HEK293 (cell line): Measurements from ENCODE around the gene PPM1G.

Experiments
- BCL11B ChIP-seq: fragments of 450-650 bp; formaldehyde crosslinking; IDR thresholded peaks from 2 replicates; pipeline ENCODE4 v1.5.1; 2016; ENCODE audit warnings: low read depth, missing biosample characterization, missing genetic modification characterization
- HIC1 ChIP-seq: fragments of 450-650 bp; formaldehyde crosslinking; IDR thresholded peaks from 2 replicates; pipeline ENCODE4 v1.5.1; 2016; ENCODE audit warnings: missing biosample characterization, missing genetic modification characterization
- IKZF3 ChIP-seq: fragments of 450-650 bp; IDR thresholded peaks from 2 replicates; pipeline ENCODE4 v1.5.0; 2018; ENCODE audit warnings: missing biosample characterization, mild to moderate bottlenecking, missing genetic modification characterization, moderate library complexity
- KLF8 ChIP-seq: fragments of 450-650 bp; formaldehyde crosslinking; IDR thresholded peaks from 2 replicates; pipeline ENCODE4 v1.5.1; 2016; ENCODE audit warnings: missing biosample characterization, missing genetic modification characterization
- OSR2 ChIP-seq: fragments of 450-650 bp; formaldehyde crosslinking; IDR thresholded peaks from 2 replicates; pipeline ENCODE4 v1.5.1; 2016; ENCODE audit warnings: missing biosample characterization, missing genetic modification characterization
- REPIN1 ChIP-seq: fragments of 450-650 bp; formaldehyde crosslinking; IDR thresholded peaks from 2 replicates; pipeline ENCODE4 v1.5.1; 2017; ENCODE audit warnings: missing biosample characterization, missing genetic modification characterization, low read depth
- TCF7L2 ChIP-seq: IDR thresholded peaks from 2 replicates; pipeline ENCODE4 v1.6.1; 2011; ENCODE audit warnings: low read depth, mild to moderate bottlenecking, inconsistent platforms, low read length, moderate library complexity, borderline replicate concordance
- ZFHX2 ChIP-seq: fragments of 450-650 bp; formaldehyde crosslinking; conservative IDR thresholded peaks from 2 replicates; pipeline ENCODE4 v1.5.1; 2016; ENCODE audit warnings: missing biosample characterization, missing genetic modification characterization
- ZFP37 ChIP-seq: fragments of 450-650 bp; formaldehyde crosslinking; IDR thresholded peaks from 2 replicates; pipeline ENCODE4 v1.5.1; 2016; ENCODE audit warnings: missing biosample characterization, missing genetic modification characterization
- ZNF114 ChIP-seq: fragments of 450-650 bp; formaldehyde crosslinking; IDR thresholded peaks from 2 replicates; pipeline ENCODE4 v1.5.0; 2017; ENCODE audit warnings: missing biosample characterization, missing genetic modification characterization
- ZNF2 ChIP-seq: fragments of 450-650 bp; formaldehyde crosslinking; IDR thresholded peaks from 2 replicates; pipeline ENCODE4 v1.5.1; 2016; ENCODE audit warnings: missing biosample characterization, missing genetic modification characterization
- ZNF202 ChIP-seq: fragments of 450-650 bp; formaldehyde crosslinking; IDR thresholded peaks from 2 replicates; pipeline ENCODE4 v1.5.1; 2016; ENCODE audit warnings: missing biosample characterization, missing genetic modification characterization, borderline replicate concordance
- ZNF221 ChIP-seq: fragments of 450-650 bp; formaldehyde crosslinking; IDR thresholded peaks from 2 replicates; pipeline ENCODE4 v1.5.1; 2017; ENCODE audit warnings: missing biosample characterization, missing genetic modification characterization, borderline replicate concordance
- ZNF292 ChIP-seq: fragments of 450-650 bp; formaldehyde crosslinking; IDR thresholded peaks from 2 replicates; pipeline ENCODE4 v1.5.1; 2016; ENCODE audit warnings: low read depth, missing biosample characterization, missing genetic modification characterization, borderline replicate concordance
- ZNF324 ChIP-seq: fragments of 450-650 bp; formaldehyde crosslinking; IDR thresholded peaks from 2 replicates; pipeline ENCODE4 v1.5.1; 2016; ENCODE audit warnings: missing biosample characterization, missing genetic modification characterization
- ZNF335 ChIP-seq: fragments of 450-650 bp; formaldehyde crosslinking; conservative IDR thresholded peaks from 2 replicates; pipeline ENCODE4 v1.5.1; 2016; ENCODE audit warnings: missing biosample characterization, missing genetic modification characterization
- ZNF555 ChIP-seq: fragments of 450-650 bp; formaldehyde crosslinking; conservative IDR thresholded peaks from 2 replicates; pipeline ENCODE4 v1.5.1; 2017; ENCODE audit warnings: missing biosample characterization, mild to moderate bottlenecking, missing genetic modification characterization, inconsistent platforms
- ZNF777 ChIP-seq: fragments of 450-650 bp; formaldehyde crosslinking; IDR thresholded peaks from 2 replicates; pipeline ENCODE4 v1.5.1; 2017; ENCODE audit warnings: missing biosample characterization, missing genetic modification characterization, borderline replicate concordance
- ZNF791 ChIP-seq: fragments of 450-650 bp; formaldehyde crosslinking; IDR thresholded peaks from 2 replicates; pipeline ENCODE4 v1.5.1; 2016; ENCODE audit warnings: missing biosample characterization, missing genetic modification characterization
- ZXDB ChIP-seq: fragments of 450-650 bp; formaldehyde crosslinking; IDR thresholded peaks from 2 replicates; pipeline ENCODE4 v1.5.1; 2016; ENCODE audit warnings: missing biosample characterization, missing genetic modification characterization
- TF ChIP-seq, protein P1 (sequence below): fragments of 450-650 bp; formaldehyde crosslinking; IDR thresholded peaks from 2 replicates; pipeline ENCODE4 v1.5.1; 2016; ENCODE audit warnings: missing biosample characterization, missing genetic modification characterization
- TF ChIP-seq, protein P2 (sequence below): fragments of 450-650 bp; formaldehyde crosslinking; conservative IDR thresholded peaks from 2 replicates; pipeline ENCODE4 v1.5.1; 2016; ENCODE audit warnings: low read depth, missing biosample characterization, missing genetic modification characterization
- TF ChIP-seq, protein P3 (sequence below): fragments of 450-650 bp; formaldehyde crosslinking; IDR thresholded peaks from 2 replicates; pipeline ENCODE4 v1.5.1; 2016; ENCODE audit warnings: missing biosample characterization, missing genetic modification characterization
- TF ChIP-seq, protein P4 (sequence below): fragments of 450-650 bp; formaldehyde crosslinking; IDR thresholded peaks from 2 replicates; pipeline ENCODE4 v1.5.1; 2016; ENCODE audit warnings: missing biosample characterization, missing genetic modification characterization
- TF ChIP-seq, protein P5 (sequence below): fragments of 450-650 bp; formaldehyde crosslinking; IDR thresholded peaks from 2 replicates; pipeline ENCODE4 v1.5.1; 2016; ENCODE audit warnings: missing biosample characterization, missing genetic modification characterization

Gene PPM1G

DNA sequence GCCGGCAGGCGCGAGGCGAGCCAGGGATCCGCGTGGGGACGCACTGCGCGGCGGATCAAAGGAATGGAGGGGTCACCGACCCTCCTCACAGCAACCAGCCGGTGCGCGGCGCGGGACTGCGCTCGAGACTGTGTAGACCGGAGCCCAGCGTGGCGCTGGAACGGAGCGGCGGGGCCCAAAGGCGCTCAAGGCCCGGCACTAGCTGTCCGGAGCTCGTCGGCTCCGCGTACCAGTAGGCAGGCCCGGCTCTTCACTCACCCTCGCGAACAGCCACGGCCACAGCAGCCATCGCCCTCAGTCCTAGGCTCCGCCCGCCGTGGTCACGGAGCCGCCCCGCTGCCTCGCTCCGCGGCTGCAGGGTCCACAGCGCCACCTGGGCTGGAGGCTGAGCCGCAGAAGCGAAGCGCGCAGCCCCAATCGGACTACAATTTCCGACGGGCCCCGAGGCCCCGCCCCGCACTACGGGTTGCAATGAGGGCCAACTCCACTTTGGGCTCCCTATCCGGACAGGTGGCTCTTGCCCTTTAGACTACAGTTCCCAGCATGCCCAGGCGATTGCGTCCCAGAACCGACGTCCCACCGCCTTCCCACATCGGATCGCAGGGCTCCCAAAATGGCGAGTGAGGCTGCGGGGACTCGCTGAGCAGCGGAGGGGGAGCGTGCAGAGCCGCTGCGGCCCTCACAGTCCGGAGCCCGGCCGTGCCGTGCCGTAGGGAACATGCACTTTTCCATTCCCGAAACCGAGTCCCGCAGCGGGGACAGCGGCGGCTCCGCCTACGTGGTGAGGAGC lies 39.2 kb downstream of the PPM1G start, which contains the start of the genes EIF2B4 and SNX17 (continued):
- peak; percentile 71 for TF ChIP-seq ZNF335 (tag by site-specific recombination)
- TF ChIP-seq, protein P1, sequence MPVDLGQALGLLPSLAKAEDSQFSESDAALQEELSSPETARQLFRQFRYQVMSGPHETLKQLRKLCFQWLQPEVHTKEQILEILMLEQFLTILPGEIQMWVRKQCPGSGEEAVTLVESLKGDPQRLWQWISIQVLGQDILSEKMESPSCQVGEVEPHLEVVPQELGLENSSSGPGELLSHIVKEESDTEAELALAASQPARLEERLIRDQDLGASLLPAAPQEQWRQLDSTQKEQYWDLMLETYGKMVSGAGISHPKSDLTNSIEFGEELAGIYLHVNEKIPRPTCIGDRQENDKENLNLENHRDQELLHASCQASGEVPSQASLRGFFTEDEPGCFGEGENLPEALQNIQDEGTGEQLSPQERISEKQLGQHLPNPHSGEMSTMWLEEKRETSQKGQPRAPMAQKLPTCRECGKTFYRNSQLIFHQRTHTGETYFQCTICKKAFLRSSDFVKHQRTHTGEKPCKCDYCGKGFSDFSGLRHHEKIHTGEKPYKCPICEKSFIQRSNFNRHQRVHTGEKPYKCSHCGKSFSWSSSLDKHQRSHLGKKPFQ, result no peak
- peak; percentile 85 for TF ChIP-seq ZXDB
- TF ChIP-seq TCF7L2, result peak; percentile 100
- TF ChIP-seq ZNF324 (tag by site-specific recombination), result 0 out of 2 replicates have a peak, but pooled peaks have one; percentile 80
- TF ChIP-seq ZNF221, result 0 out of 2 replicates have a peak, but pooled peaks have one; percentile 41
- peak; percentile 86 for TF ChIP-seq ZFP37 (tag by site-specific recombination)
- TF ChIP-seq HIC1 (tag by site-specific recombination), result peak; percentile 45; the same call in 1 of the 2 replicates
- peak; percentile 28; the same call in 1 of the 2 replicates for TF ChIP-seq BCL11B (tag by site-specific recombination)
- no peak for TF ChIP-seq IKZF3 (tag by site-specific recombination)
- TF ChIP-seq ZNF202 (tag by site-specific recombination), result no peak
- TF ChIP-seq OSR2 (tag by site-specific recombination), result no peak
- TF ChIP-seq, protein P2, sequence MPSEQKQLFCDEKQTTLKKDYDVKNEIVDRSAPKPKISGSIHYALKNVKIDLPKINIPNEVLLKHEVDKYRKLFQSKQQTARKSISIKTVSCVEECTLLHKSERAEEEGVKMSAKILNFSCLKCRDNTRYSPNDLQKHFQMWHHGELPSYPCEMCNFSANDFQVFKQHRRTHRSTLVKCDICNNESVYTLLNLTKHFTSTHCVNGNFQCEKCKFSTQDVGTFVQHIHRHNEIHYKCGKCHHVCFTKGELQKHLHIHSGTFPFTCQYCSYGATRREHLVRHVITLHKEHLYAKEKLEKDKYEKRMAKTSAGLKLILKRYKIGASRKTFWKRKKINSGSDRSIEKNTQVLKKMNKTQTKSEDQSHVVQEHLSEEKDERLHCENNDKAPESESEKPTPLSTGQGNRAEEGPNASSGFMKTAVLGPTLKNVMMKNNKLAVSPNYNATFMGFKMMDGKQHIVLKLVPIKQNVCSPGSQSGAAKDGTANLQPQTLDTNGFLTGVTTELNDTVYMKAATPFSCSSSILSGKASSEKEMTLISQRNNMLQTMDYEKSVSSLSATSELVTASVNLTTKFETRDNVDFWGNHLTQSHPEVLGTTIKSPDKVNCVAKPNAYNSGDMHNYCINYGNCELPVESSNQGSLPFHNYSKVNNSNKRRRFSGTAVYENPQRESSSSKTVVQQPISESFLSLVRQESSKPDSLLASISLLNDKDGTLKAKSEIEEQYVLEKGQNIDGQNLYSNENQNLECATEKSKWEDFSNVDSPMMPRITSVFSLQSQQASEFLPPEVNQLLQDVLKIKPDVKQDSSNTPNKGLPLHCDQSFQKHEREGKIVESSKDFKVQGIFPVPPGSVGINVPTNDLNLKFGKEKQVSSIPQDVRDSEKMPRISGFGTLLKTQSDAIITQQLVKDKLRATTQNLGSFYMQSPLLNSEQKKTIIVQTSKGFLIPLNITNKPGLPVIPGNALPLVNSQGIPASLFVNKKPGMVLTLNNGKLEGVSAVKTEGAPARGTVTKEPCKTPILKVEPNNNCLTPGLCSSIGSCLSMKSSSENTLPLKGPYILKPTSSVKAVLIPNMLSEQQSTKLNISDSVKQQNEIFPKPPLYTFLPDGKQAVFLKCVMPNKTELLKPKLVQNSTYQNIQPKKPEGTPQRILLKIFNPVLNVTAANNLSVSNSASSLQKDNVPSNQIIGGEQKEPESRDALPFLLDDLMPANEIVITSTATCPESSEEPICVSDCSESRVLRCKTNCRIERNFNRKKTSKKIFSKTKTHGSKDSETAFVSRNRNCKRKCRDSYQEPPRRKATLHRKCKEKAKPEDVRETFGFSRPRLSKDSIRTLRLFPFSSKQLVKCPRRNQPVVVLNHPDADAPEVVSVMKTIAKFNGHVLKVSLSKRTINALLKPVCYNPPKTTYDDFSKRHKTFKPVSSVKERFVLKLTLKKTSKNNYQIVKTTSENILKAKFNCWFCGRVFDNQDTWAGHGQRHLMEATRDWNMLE (tag by site-specific recombination), result no peak
- TF ChIP-seq ZNF114 (tag by site-specific recombination), result no peak
- TF ChIP-seq, protein P3, sequence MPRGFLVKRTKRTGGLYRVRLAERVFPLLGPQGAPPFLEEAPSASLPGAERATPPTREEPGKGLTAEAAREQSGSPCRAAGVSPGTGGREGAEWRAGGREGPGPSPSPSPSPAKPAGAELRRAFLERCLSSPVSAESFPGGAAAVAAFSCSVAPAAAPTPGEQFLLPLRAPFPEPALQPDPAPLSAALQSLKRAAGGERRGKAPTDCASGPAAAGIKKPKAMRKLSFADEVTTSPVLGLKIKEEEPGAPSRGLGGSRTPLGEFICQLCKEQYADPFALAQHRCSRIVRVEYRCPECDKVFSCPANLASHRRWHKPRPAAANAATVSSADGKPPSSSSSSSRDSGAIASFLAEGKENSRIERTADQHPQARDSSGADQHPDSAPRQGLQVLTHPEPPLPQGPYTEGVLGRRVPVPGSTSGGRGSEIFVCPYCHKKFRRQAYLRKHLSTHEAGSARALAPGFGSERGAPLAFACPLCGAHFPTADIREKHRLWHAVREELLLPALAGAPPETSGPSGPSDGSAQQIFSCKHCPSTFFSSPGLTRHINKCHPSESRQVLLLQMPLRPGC (tag by site-specific recombination), result no peak
- 0 out of 2 replicates have a peak, but pooled peaks have one; percentile 23 for TF ChIP-seq ZNF777 (tag by site-specific recombination)
- no peak for TF ChIP-seq ZNF791
- TF ChIP-seq REPIN1 (tag by site-specific recombination), result no peak; the same call in 1 of the 2 replicates
- peak; percentile 78 for TF ChIP-seq ZFHX2 (tag by site-specific recombination)
- TF ChIP-seq ZNF292 (tag by site-specific recombination), result no peak
- TF ChIP-seq, protein P4, sequence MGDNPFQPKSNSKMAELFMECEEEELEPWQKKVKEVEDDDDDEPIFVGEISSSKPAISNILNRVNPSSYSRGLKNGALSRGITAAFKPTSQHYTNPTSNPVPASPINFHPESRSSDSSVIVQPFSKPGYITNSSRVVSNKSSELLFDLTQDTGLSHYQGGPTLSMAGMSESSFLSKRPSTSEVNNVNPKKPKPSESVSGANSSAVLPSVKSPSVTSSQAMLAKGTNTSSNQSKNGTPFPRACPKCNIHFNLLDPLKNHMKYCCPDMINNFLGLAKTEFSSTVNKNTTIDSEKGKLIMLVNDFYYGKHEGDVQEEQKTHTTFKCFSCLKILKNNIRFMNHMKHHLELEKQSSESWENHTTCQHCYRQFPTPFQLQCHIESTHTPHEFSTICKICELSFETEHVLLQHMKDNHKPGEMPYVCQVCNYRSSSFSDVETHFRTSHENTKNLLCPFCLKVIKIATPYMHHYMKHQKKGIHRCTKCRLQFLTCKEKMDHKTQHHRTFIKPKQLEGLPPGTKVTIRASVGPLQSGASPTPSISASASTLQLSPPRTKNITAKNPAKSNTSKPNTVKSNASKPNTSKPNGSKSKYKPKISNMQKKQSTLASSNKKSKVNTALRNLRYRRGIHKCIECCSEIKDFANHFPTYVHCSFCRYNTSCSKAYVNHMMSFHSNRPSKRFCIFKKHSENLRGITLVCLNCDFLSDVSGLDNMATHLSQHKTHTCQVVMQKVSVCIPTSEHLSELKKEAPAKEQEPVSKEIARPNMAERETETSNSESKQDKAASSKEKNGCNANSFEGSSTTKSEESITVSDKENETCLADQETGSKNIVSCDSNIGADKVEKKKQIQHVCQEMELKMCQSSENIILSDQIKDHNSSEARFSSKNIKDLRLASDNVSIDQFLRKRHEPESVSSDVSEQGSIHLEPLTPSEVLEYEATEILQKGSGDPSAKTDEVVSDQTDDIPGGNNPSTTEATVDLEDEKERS (tag by site-specific recombination), result no peak
- TF ChIP-seq, protein P5, sequence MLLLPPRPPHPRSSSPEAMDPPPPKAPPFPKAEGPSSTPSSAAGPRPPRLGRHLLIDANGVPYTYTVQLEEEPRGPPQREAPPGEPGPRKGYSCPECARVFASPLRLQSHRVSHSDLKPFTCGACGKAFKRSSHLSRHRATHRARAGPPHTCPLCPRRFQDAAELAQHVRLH, result 0 out of 2 replicates have a peak, but pooled peaks have one; percentile 11
- TF ChIP-seq ZNF2 (tag by site-specific recombination), result peak; percentile 100
- TF ChIP-seq ZNF555 (tag by site-specific recombination), result no peak
- TF ChIP-seq KLF8 (tag by site-specific recombination), result peak; percentile 93
